Fibroblast of skin of back (primary cell): Measurements from ENCODE around the gene PTH1R.
"Not testable (repeated sequence)": the region's sequence is repeated elsewhere in the genome, so short reads cannot be mapped to it uniquely, and the experiment has no call there.

Experiments
- DNase-seq: peaks from one replicate; pipeline ENCODE4 v3.0.0-alpha.2; 2013

The PTH1R gene

GRCh38 chr3:46899151-46900006, 21.9 kb downstream of the PTH1R start:
- DNase-seq = no peak

GRCh38 chr3:46900007-46900292, 22.4 kb downstream of the PTH1R start:
- DNase-seq = no peak

GRCh38 chr3:46900356-46900755, 22.8 kb downstream of the PTH1R start:
- no peak for DNase-seq

- DNase-seq = no peak
Measured at GRCh38 chr3:46901061-46901460, 23.5 kb downstream of the PTH1R start.

GRCh38 chr3:46901591-46902187, 24.2 kb downstream of the PTH1R start:
- DNase-seq = no peak

GRCh38 chr3:46902188-46902631, 24.7 kb downstream of the PTH1R start:
- no peak for DNase-seq

- DNase-seq = peak; percentile 84
Measured at GRCh38 chr3:46903341-46904302, 26.1 kb downstream of the PTH1R start.

- DNase-seq = no peak
Measured at GRCh38 chr3:46904303-46905212, 27.0 kb downstream of the PTH1R start.

GRCh38 chr3:46905213-46905560, 27.7 kb downstream of the PTH1R start:
- no peak for DNase-seq

- no peak for DNase-seq
Measured at GRCh38 chr3:46905661-46906451, 28.3 kb downstream of the PTH1R start.

GRCh38 chr3:46906471-46907058, 29.0 kb downstream of the PTH1R start:
- no peak for DNase-seq

GRCh38 chr3:46907271-46907670, 29.8 kb downstream of the PTH1R start:
- DNase-seq = no peak

GRCh38 chr3:46907960-46908293, 30.4 kb downstream of the PTH1R start:
- no peak for DNase-seq

- peak; percentile 67 for DNase-seq
Measured at GRCh38 chr3:46908294-46908985, 30.9 kb downstream of the PTH1R start.

GRCh38 chr3:46908986-46909534, 31.5 kb downstream of the PTH1R start:
- no peak for DNase-seq

GRCh38 chr3:46909535-46910161, 32.1 kb downstream of the PTH1R start:
- DNase-seq = peak; percentile 87

- DNase-seq = no peak
Measured at GRCh38 chr3:46910166-46910760, 32.7 kb downstream of the PTH1R start.

GRCh38 chr3:46910914-46911313, 33.4 kb downstream of the PTH1R start:
- not testable (repeated sequence) for DNase-seq

GRCh38 chr3:46912986-46913385, 35.5 kb downstream of the PTH1R start:
- no peak for DNase-seq
